ENCODE results near the gene SPRED3. TPM values are rescaled to one million over a fixed set of nuclear protein-coding genes. Genes with fewer than 3 reads are reported as not detected.

Gene SPRED3, protein sequence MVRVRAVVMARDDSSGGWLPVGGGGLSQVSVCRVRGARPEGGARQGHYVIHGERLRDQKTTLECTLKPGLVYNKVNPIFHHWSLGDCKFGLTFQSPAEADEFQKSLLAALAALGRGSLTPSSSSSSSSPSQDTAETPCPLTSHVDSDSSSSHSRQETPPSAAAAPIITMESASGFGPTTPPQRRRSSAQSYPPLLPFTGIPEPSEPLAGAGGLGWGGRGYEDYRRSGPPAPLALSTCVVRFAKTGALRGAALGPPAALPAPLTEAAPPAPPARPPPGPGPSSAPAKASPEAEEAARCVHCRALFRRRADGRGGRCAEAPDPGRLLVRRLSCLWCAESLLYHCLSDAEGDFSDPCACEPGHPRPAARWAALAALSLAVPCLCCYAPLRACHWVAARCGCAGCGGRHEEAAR
- total RNA-seq: 1.5 and 2.1 TPM in 2 replicates

GRCh38 chr19:38388349-38389100 lies at the start of gene SPRED3:
Gene SPRED3 (plus strand): TSS chr19:38388697. CDS start chr19:38390303, 1,606 bp downstream.

DNA sequence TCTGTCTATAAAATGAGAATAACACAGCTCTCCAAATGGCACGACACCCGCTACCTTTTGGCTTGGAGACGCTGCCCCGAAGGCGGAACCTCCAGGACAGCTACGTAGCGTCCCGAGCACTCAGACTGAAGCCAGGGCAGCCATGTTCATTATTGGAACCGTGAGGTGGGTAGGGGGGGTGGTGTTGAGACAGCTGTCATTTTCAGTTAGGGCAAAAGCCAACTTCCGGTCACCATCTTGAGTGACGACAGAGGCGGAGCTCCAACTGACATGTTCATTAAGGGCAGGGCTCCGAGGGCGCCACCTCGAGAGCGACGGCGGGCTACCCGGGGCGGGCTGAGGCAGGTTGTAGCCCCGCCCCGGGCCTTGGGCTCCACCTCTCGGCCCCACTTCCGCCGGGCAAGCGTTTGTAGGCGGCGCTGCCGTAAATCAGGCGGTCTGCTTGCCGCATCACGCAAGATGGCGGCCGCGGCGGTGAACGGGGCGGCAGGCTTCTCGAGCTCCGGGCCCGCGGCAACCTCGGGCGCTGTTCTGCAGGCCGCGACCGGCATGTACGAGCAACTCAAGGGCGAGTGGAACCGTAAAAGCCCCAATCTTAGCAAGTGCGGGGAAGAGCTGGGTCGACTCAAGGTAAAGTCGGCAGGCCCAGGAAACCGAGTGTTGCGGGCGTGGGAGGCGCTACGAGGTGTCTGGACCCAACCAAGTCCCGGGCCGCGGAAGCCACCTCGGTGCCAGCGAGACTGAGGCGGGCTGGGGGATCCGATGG lies 14.0 kb upstream of the SPRED3 start, which contains the start of gene PSMD8:
Gene PSMD8, plus strand, starts transcription at position 240 of the 766 bp plus-strand sequence. Its CDS starts 31 bp downstream, at position 271.

DNA sequence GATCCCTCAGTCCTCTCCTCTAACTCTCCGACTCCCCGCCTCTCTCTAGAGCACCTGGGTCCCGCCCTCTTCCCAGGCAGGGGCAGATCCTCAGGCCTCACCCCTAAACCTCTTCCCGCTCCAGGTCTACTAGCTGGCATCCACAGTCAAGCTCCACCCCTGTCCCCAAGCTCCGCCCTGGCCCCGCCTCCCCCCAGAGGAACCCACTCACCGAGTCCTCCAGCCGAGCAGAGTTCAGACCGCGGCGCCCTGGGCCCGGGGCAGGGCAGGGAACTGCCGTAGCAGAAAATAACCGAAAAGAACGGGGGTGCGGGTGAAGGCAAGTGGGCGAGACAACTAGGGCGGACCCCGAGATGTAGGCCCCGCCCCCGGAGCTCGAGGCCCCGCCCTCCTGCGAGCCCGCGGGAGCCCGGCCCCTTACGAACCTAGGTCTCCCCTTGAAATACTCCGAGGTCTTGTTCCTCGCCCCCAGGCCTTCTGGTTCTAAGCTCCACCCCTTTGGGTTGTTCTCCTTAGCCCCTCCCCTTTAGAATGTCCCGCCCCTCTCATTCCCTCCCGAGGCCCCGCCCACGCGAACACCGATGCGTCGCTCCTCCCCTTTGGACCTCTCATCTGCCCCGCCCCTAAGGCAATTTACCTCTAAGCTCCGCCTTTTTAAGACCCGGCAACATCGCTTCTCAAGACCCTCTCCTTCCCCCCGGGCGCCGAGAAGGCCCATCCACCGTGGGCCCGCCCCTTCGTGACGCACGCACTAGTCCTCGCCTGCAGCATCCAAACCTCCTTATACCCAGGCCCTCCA lies 748 bp upstream of the SPRED3 start, which contains the start of gene GGN:
Gene GGN, minus strand, starts transcription at position 485 of the 799 bp plus-strand sequence. CDS start 773 bp downstream, outside the sequence.

GRCh38 chr19:38402967-38403674 lies 14.6 kb downstream of the SPRED3 start, which contains the start of gene FAM98C:
Gene FAM98C (plus strand): TSS chr19:38403093. CDS start chr19:38403154, 61 bp downstream.

DNA sequence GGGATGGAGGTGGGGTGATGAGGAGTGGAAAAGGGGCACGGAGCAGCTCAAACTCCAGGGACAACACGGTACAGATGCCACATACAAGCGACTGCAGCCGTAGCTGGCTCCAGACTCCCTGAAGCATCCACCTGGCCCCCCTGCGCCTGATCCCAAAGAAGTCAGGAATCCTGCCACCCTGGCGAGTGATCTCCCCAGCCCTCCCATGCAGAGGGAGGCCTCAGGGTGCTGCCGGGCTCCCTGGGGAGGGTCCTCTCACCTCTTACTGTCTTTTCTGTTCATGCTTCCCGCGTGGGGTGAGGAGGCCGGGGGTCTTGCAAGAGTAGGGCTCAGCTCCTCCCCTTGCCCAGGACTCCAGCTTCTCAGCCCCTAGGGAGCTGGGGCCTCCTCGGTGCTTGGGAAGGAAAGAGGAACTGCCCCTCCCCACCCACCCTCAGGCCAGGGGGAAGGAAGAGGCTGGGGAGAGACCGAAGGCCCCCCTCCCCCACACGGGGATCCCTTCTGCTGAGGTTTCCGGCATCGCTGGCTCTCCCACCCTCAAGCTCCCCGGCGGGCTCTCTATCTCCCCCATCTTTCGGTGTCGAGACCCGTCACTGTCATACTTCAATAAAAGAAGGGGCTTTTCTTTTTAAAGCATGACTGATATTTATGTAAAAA lies 37.4 kb downstream of the SPRED3 start, which contains the start of gene RASGRP4:
Gene RASGRP4, minus strand, starts transcription at position 410 of the 657 bp plus-strand sequence. Its CDS starts 128 bp downstream, at position 282.

GRCh38 chr19:38433268-38433733 lies 44.8 kb downstream of the SPRED3 start, which contains the start of gene RYR1:
Gene RYR1 (plus strand): TSS chr19:38433691. CDS start chr19:38433830, 139 bp downstream.

Other genes with a start within 250 kb of the SPRED3 start
- gene DPF1, start 164.5 kb upstream of the SPRED3 start, total RNA-seq: 0.61 and 2.3 TPM in 2 replicates
- 3.5 and 6.7 TPM in 2 replicates for gene PPP1R14A, start 132.3 kb upstream of the SPRED3 start, total RNA-seq
- 15.8 and 16.1 TPM in 2 replicates for gene SPINT2, start 124.1 kb upstream of the SPRED3 start, total RNA-seq
- not detected in 2 replicates for gene C19orf33, start 84.4 kb upstream of the SPRED3 start, total RNA-seq
- 65.1 and 69.1 TPM in 2 replicates for gene YIF1B, start 72.8 kb upstream of the SPRED3 start, total RNA-seq
- 5.5 TPM in 2 replicates for gene KCNK6, start 68.9 kb upstream of the SPRED3 start, total RNA-seq
- 0.49 and 1.1 TPM in 2 replicates for gene CATSPERG, start 52.9 kb upstream of the SPRED3 start, total RNA-seq
- gene PSMD8, start 14.1 kb upstream of the SPRED3 start, total RNA-seq: 233 and 276 TPM in 2 replicates
- gene GGN, start 663 bp upstream of the SPRED3 start, total RNA-seq: 0.49 and 1.2 TPM in 2 replicates
- 11.2 and 11.9 TPM in 2 replicates for gene FAM98C, start 14.4 kb downstream of the SPRED3 start, total RNA-seq
- not detected in 2 replicates for gene RASGRP4, start 37.5 kb downstream of the SPRED3 start, total RNA-seq
- gene RYR1, start 45.0 kb downstream of the SPRED3 start, total RNA-seq: under 0.01 TPM in 2 replicates
- not detected in 2 replicates for gene MAP4K1, start 229.3 kb downstream of the SPRED3 start, total RNA-seq
- 279 and 398 TPM in 2 replicates for gene EIF3K, start 230.5 kb downstream of the SPRED3 start, total RNA-seq